ENCODE measurements around the gene OR2T4. TPM values are rescaled to one million over a fixed set of nuclear protein-coding genes. Genes with fewer than 3 reads are reported as not detected.

Gene OR2T4
- total RNA-seq, 1 experiment from 2014 or later: not detected

- no peak overlapping the region for H3K4me3 ChIP-seq (ENCODE audit: low read depth, low read length)
- CTCF ChIA-PET: no interaction called here
- H3K36me3 ChIP-seq (ENCODE audit: control insufficient read depth, insufficient read depth, low read length): no peaks in the 10 kb centered on the region
- no peaks in the 10 kb centered on the region for H3K27me3 ChIP-seq (replicated peaks; ENCODE audit: control insufficient read depth, insufficient read depth, low read length)
- H3K36me3 Mint-ChIP-seq (ENCODE audit: insufficient read depth, unreplicated experiment): no peaks in the 10 kb centered on the region
- TF ChIP-seq CTCF (IDR thresholded peaks at IDR 0.05; ENCODE audit: insufficient read depth in 1 of 2, low read depth in 1 of 2, low read length in 1 of 2, severe bottlenecking in 1 of 2, unreplicated experiment in 1 of 2): no peak
- H3K4me1 ChIP-seq: no peaks in the 10 kb centered on the region
- BruUV-seq (replicated peaks): no TSS peak
- H3K27me3 Mint-ChIP-seq (ENCODE audit: insufficient read depth, unreplicated experiment): no peaks in the 10 kb centered on the region
- POLR2A ChIA-PET: no interaction called here
- H3K9me3 ChIP-seq: no peaks in the 10 kb centered on the region
- H3K4me3 Mint-ChIP-seq (ENCODE audit: unreplicated experiment): no peak overlapping the region
- no peak overlapping the region for H3K27ac Mint-ChIP-seq (ENCODE audit: unreplicated experiment)
- no peaks in the 10 kb centered on the region for H3K4me1 Mint-ChIP-seq (ENCODE audit: low read depth, unreplicated experiment)
- peaks cover 35% of the 10 kb centered on the region for H3K9me3 Mint-ChIP-seq (ENCODE audit: unreplicated experiment)
- no peak for DNase-seq
- intact Hi-C loops (cut with micrococcal nuclease; ENCODE audit: unreplicated experiment): no loop called here
Observed at GRCh38 chr1:248404024-248404423, 42.6 kb downstream of the OR2T4 start.

GRCh38 chr1:248406721-248407692 is 45.5 kb downstream of the OR2T4 start:
- Mint-ChIP-seq H3K4me3 (ENCODE audit: unreplicated experiment) (no peak overlapping the region), H3K4me1 (ENCODE audit: low read depth, unreplicated experiment) (no peaks in the 10 kb centered on the region), H3K9me3 (ENCODE audit: unreplicated experiment) (peaks cover 55% of the 10 kb centered on the region), H3K27ac (ENCODE audit: unreplicated experiment) (no peak overlapping the region), H3K36me3 (ENCODE audit: insufficient read depth, unreplicated experiment) (no peaks in the 10 kb centered on the region), H3K27me3 (ENCODE audit: insufficient read depth, unreplicated experiment) (no peaks in the 10 kb centered on the region)
- POLR2A ChIA-PET: no interaction called here
- Histone ChIP-seq H3K36me3 (ENCODE audit: control insufficient read depth, insufficient read depth, low read length) (no peaks in the 10 kb centered on the region), H3K4me1 (no peaks in the 10 kb centered on the region), H3K27me3 (replicated peaks; ENCODE audit: control insufficient read depth, insufficient read depth, low read length) (no peaks in the 10 kb centered on the region), H3K4me3 (ENCODE audit: low read depth, low read length) (no peak overlapping the region), H3K9me3 (no peaks in the 10 kb centered on the region)
- no peak for TF ChIP-seq CTCF (IDR thresholded peaks at IDR 0.05; ENCODE audit: insufficient read depth in 1 of 2, low read depth in 1 of 2, low read length in 1 of 2, severe bottlenecking in 1 of 2, unreplicated experiment in 1 of 2)
- CTCF ChIA-PET: no interaction called here
- intact Hi-C loops (cut with micrococcal nuclease; ENCODE audit: unreplicated experiment): no loop called here
- no TSS peak for BruUV-seq (replicated peaks)
- no peak for DNase-seq

Other genes with a start within 250 kb of the OR2T4 start
- gene OR2M5, start 216.5 kb upstream of the OR2T4 start, total RNA-seq (2022): not detected in 2 replicates
- not detected in 2 replicates for gene OR2M2, start 186.8 kb upstream of the OR2T4 start, total RNA-seq (2022)
- not detected in 2 replicates for gene OR2M3, start 164.4 kb upstream of the OR2T4 start, total RNA-seq (2022)
- not detected in 2 replicates for gene OR2M4, start 130.2 kb upstream of the OR2T4 start, total RNA-seq (2022)
- gene OR2T33, start 83.7 kb upstream of the OR2T4 start, total RNA-seq (2022): not detected in 2 replicates
- gene OR2T12, start 58.2 kb upstream of the OR2T4 start, total RNA-seq (2022): not detected in 2 replicates
- gene OR2M7, start 37.1 kb upstream of the OR2T4 start, total RNA-seq (2022): not detected in 2 replicates
- gene OR14C36, start 12.9 kb upstream of the OR2T4 start, total RNA-seq (2022): not detected in 2 replicates
- gene OR2T6, start 14.1 kb downstream of the OR2T4 start, total RNA-seq (2022): not detected in 2 replicates
- not detected in 2 replicates for gene OR2T1, start 41.4 kb downstream of the OR2T4 start, total RNA-seq (2022)
- not detected in 2 replicates for gene OR2T2, start 84.0 kb downstream of the OR2T4 start, total RNA-seq (2022)
- not detected in 2 replicates for gene OR2T3, start 111.7 kb downstream of the OR2T4 start, total RNA-seq (2022)
- not detected in 2 replicates for gene OR2T5, start 126.9 kb downstream of the OR2T4 start, total RNA-seq (2022)
- not detected in 2 replicates for gene OR2G6, start 146.4 kb downstream of the OR2T4 start, total RNA-seq (2022)
- gene OR2T29, start 201.1 kb downstream of the OR2T4 start, total RNA-seq (2022): not detected in 2 replicates
- gene OR2T34, start 213.1 kb downstream of the OR2T4 start, total RNA-seq (2022): not detected in 2 replicates
- gene OR2T10, start 236.0 kb downstream of the OR2T4 start, total RNA-seq (2022): not detected in 2 replicates